EH (cell line): ENCODE results near the gene NCSTN.

Experiments
- DNase-seq: peaks from one replicate; pipeline ENCODE4 v3.0.0-alpha.2; 2015; ENCODE audit warnings: low read depth

The NCSTN gene

GRCh38 chr1:160352555-160352954 is 9.4 kb downstream of the NCSTN start:
- DNase-seq, result no peak

DNA sequence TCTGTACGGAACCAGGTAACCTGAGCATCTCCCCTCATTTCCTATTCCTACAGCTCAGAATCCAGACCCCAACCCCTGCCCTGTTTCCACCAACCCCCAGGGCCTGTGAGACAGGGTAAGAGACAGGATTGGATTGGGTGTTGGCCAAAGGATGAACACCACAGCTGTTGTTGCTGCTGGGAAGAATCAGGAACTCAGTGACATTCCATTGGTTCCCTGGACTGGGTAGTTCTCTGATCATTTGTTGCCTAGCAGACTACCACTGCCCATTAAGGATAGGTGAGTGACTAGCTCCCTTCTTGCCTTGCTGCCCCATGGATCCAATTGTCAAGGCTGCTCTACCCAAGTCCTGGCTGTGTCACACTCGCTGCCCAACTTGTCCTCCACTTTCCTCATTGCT is 10.0 kb downstream of the NCSTN start:
- peak; percentile 27 for DNase-seq

- DNase-seq, result peak; percentile 39
Observed at GRCh38 chr1:160354388-160354985, 11.3 kb downstream of the NCSTN start.

- peak; percentile 23 for DNase-seq
Observed at GRCh38 chr1:160357286-160358002, 14.3 kb downstream of the NCSTN start.

GRCh38 chr1:160358073-160358472 is 14.9 kb downstream of the NCSTN start:
- no peak for DNase-seq

DNA sequence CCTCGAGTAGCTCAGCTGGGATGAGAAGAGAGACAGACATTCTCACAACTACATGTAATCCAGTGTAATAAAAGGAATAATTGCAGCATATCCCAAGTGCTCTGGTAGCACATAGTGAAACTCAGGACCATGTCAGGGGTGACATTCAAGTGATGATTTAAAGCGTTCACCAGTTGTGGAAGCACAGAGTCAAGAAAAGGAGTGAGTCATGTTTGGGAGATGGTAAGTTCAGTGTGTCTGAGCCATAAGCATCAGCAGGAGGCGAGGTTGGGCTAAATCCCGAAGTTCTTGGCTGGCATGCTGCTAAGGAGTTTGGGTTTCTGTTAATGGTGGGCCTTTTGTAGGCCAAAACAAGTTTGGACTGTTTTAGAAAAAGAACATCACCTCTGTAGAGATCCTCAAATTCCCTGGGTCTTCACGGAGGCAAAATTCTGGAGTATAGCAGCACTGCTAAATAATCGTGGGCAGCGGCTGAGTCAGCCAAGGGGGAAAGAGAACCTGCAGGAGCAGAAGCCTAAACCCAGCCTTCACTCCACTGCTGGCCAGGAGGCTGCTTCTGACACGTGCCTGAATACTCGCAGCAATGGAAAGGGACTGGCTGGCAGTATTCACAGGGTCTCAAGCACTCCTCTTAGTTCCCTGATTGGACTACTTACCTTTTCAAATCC is 16.5 kb downstream of the NCSTN start:
- peak; percentile 16 for DNase-seq

GRCh38 chr1:160360227-160360695 is 17.1 kb downstream of the NCSTN start:
- DNase-seq, result no peak

DNA sequence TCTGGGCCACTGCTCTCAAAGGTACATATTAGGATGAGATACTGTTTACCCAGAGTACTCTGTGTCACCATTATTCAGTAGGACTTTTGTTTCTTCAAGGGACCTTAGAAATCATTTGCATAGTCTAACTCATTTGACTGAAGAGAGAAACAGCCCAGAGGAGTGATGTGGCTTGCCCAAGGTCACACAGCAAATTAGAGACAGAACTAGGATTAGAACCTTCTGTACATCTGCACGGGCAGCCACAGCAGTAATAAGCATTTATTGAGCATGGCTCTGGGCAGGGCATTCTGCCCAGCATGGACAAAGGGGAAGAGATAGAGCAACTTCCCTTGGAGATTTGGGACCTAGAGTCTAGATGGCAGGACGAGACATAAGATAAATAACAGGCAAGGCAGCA is 18.0 kb downstream of the NCSTN start:
- DNase-seq, result no peak

DNA sequence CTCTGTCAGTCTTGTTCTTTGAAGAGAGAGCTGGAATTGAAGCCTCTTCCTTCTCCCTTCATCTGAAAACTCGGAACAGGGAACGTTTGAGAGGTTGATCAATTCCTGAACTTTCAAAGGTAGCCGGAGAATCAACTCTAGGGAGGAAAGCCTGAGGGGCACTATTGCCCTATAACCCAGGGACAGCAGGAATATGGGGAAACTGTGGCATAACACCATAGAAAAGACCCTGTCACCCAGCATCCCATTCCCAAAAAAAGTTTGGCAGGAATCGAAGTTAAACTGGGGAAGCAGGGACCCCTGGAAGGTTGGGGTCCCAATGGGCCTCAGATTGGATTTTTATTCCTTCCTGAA is 18.6 kb downstream of the NCSTN start:
- no peak for DNase-seq

DNA sequence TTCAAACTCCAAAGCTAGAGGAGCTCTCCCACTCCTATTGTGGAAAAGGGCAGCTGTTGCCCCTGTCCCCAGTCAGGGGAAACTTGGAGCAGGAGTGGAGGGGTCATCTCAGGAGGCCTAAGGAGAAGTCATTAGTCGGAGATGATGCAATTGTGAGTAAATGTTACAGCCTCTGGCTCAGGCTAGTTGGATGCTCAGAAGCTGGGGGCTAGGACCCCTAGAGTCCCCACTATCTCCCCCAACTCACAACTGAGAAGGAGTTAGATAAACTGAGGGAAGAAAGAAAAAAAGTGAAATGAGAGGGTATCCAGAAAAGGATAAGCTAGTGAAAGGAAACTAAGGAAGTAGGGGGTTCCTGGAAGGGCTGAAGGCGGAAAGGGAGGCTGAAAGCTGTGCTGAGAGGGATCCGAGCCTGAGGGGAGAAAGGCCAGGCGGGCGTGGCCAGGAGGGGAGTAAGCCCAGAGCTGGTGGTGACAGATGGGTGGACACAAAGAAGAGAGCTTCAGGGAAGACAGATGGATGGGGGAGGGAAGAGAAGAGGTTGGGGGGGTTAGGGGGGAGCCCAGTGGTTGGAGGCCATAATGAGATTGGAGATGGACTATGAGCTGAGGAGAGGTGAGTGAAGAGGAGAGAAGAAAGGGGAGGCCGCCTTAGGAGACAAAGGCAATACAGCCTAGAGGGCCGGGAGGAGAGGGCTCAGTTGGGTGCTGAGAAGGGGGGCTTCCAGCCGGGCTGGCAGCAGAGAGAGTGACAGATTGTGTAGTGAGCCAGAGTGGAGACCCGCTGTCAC is 19.2 kb downstream of the NCSTN start:
- DNase-seq, result peak; percentile 31

- no peak for DNase-seq
Observed at GRCh38 chr1:160363010-160363409, 19.8 kb downstream of the NCSTN start.

DNA sequence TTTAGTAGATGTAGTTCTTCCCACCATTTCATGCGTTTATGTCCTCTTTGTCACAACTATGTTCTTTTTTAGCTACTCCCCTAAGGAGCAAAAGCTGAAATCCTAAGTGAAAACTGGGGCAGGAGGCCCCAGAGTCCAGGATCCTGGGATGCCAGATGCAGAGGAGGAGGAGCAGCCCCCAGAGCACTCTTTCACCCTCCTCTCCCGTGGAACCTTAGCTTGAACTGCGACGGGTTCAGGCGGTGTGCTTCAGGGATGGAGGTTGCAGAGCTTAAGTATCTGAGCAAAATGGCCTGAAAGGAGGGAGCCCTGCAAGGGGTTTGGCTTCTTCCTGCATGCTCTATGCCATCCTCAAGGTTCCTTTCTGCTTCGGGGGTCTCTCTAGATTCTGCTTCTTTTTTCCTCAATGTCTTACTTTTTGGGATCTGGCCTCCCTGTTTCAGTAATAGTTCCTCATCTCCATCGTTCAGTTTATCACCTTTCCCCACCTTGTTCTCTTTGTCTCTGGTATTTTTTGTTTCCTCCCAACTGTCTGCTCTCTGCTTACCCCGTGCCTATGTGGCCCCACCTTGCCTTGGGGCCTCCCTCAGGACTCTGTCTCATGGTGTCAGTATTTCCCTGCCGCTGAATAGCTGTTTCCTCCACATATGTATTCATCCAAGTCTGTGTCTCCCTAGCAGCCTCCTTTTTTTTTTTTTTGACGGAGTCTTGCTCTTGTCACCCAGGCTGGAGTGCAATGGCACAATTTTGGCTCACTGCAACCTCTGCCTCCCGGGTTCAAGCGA is 21.0 kb downstream of the NCSTN start:
- DNase-seq, result no peak

DNA sequence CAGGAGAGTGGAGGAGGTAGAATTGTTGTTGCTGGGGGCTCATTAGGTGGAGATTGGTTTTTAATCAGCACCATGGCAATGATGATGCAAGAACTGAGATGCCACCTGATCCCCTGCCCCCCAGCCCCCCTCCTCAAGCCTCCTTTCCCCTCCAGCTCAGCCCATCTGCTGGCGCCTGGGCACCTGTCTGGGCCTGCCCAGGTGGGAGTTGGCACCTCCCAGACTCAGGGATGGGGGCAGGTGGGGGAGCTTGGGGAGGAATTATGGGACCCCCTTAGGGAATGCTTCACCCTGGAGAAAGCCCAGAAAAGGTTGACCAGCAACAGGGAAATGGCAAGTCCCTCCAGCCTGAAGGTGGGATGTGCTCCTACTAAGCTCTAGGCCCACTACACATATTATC is 22.1 kb downstream of the NCSTN start:
- no peak for DNase-seq

GRCh38 chr1:160366731-160367515 is 23.7 kb downstream of the NCSTN start, which contains the start of gene NHLH1:
Gene NHLH1, plus strand, starts transcription at chr1:160367071. Its CDS starts 3,661 bp downstream, at chr1:160370732.
- DNase-seq, result no peak

- DNase-seq, result no peak
Observed at GRCh38 chr1:160367516-160367900, 24.3 kb downstream of the NCSTN start.

- no peak for DNase-seq
Observed at GRCh38 chr1:160367934-160368923, 25.0 kb downstream of the NCSTN start.

DNA sequence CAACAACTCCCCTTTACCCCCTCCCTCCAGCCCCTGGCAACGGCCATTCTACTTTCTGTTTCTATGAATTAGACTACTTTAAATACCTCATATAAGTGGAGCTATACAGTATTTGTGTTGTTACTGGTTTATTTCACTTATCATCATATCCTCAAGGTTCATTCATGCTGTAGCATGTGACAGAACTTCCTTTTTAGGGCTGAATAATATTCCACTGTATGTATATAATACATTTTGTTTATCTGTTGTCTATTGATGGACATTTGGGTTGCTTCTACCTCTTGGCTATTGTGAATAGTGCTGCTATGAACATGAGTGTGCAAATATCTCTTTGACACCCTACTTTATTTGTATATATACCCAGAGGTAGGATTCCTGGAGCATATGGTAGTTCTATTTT is 25.9 kb downstream of the NCSTN start:
- DNase-seq, result no peak

DNA sequence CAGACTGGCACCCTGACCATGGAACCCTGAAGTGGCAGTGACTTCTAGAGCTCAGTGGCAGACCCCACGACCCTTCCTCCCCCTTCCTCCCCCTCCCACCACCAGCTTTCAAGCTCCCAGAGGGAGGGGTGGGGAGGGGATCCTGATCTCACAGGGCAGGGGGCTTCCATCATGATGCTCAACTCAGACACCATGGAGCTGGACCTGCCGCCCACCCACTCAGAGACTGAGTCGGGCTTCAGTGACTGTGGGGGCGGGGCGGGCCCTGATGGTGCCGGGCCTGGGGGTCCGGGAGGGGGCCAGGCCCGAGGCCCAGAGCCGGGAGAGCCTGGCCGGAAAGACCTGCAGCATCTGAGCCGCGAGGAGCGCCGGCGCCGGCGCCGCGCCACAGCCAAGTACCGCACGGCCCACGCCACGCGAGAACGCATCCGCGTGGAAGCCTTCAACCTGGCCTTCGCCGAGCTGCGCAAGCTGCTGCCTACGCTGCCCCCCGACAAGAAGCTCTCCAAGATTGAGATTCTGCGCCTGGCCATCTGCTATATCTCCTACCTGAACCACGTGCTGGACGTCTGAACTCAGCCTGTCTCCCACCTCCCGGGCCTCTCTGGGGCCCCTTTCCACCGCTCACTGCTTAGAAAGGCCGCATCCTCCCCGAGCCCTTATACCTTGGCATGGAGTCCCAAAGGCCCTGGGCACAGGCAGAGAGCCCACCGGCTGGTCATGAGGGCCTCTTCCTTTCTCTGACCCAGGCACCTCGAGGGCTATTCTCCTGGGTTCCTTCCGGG is 27.6 kb downstream of the NCSTN start:
- DNase-seq, result no peak

- DNase-seq, result no peak
Observed at GRCh38 chr1:160371346-160371631, 28.1 kb downstream of the NCSTN start.
